HepG2 (cell line): Measurements from ENCODE around the gene CD83. TPM values are rescaled to one million over a fixed set of nuclear protein-coding genes. Genes with fewer than 3 reads are reported as not detected.

ENCODE experiments used
- ATAC-seq: fragments of 200-7000 bp; cut with Tn5 transposase; 3 replicates; pipeline ENCODE4 v1.9.1; 2020; ENCODE audit warnings: mild to moderate bottlenecking, moderate library complexity
- BruUV-seq: library from RNA; stranded (reverse); fragments of 400-500 nt; replicated peaks from 2 replicates; lab custom pipeline; 2021; lab: Mats Ljungman, UMichigan
- CTCF ChIA-PET: fragments of 300-600 bp; formaldehyde crosslinking; extraction: SDS; loops from one replicate; lab custom pipeline; 2021; ENCODE audit warnings: low total read pairs, inconsistent platforms, low intra/inter-chr PET ratio; lab: Yijun Ruan, JAX
- POLR2A ChIA-PET: fragments of 350-600 bp; sonication (Branson Sonifier 250); formaldehyde crosslinking; loops from one replicate; lab custom pipeline; 2020; ENCODE audit warnings: antibody characterized with exemption, inconsistent platforms; lab: Yijun Ruan, JAX
- DNase-seq: peaks from one replicate; pipeline ENCODE4 v3.0.0-alpha.2; 2015; ENCODE audit warnings: low spot score
- FAIRE-seq: peaks from 3 replicates; lab custom pipeline; 2011; peaks lifted over from hg19 to GRCh38; lab: Jason Lieb, UNC
- H2AFZ ChIP-seq: one replicate; pipeline ENCODE4 v1.6.1; 2011; ENCODE audit warnings: low read length, inconsistent platforms
- H3K27ac ChIP-seq: fragments of 300-600 bp; 3 replicates; pipeline ENCODE4 v1.8.0; 2011; ENCODE audit warnings: mixed run types, mild to moderate bottlenecking, mixed read lengths, low read length, inconsistent platforms; ENCODE audit not compliant: insufficient read depth; ENCODE audit errors: extremely low read length
- H3K27me3 ChIP-seq, 2 experiments: fragments of 200-600 bp in 1 of 2; 2 replicates in 1 of 2; 3 replicates in 1 of 2; pipeline versions ENCODE4 v1.6.0 to v1.8.0; 2011; ENCODE audit warnings: low read length in 2 of 2, mild to moderate bottlenecking in 2 of 2, moderate library complexity in 2 of 2, inconsistent platforms in 1 of 2; ENCODE audit not compliant: insufficient read depth in 2 of 2, control insufficient read depth in 1 of 2
- H3K36me3 ChIP-seq, 2 experiments: fragments of 200-600 bp in 1 of 2; replicated peaks in 1 of 2; 2 replicates in 1 of 2; 3 replicates in 1 of 2; pipeline versions ENCODE4 v1.5.1 to v1.8.0; 2011; ENCODE audit warnings: low read length in 2 of 2, inconsistent platforms in 1 of 2; ENCODE audit not compliant: insufficient read depth in 2 of 2, control insufficient read depth in 1 of 2
- H3K4me1 ChIP-seq: 2 replicates; pipeline ENCODE4 v1.5.1; 2012; ENCODE audit warnings: low read length, inconsistent platforms; ENCODE audit not compliant: insufficient read depth
- H3K4me2 ChIP-seq: 2 replicates; pipeline ENCODE4 v1.6.0; 2011; ENCODE audit warnings: low read depth, low read length, inconsistent platforms
- H3K4me3 ChIP-seq, 3 experiments: fragments of 200-600 bp in 1 of 3; sonication (generic), shearing (Covaris generic) in 1 of 3; replicated peaks in 1 of 3; 2 replicates each; pipeline ENCODE4 v1.5.1; 2011 to 2016; ENCODE audit warnings: low read length in 3 of 3, inconsistent platforms in 2 of 3, low read depth in 2 of 3, mild to moderate bottlenecking in 2 of 3, control low read depth in 1 of 3, mixed read lengths in 1 of 3; ENCODE audit not compliant: insufficient read depth in 1 of 3
- H3K79me2 ChIP-seq: one replicate; pipeline ENCODE4 v1.6.1; 2011; ENCODE audit warnings: low read length, inconsistent platforms; ENCODE audit not compliant: insufficient read depth
- H3K9ac ChIP-seq: 2 replicates; pipeline ENCODE4 v1.6.0; 2011; ENCODE audit warnings: mild to moderate bottlenecking, low read depth, low read length, inconsistent platforms; ENCODE audit not compliant: insufficient read depth
- H3K9me3 ChIP-seq: 2 replicates; pipeline ENCODE4 v1.5.1; 2012; ENCODE audit warnings: mild to moderate bottlenecking, low read length
- H4K20me1 ChIP-seq: 2 replicates; pipeline ENCODE4 v1.6.0; 2011; ENCODE audit warnings: inconsistent platforms, mild to moderate bottlenecking, low read length, moderate library complexity; ENCODE audit not compliant: insufficient read depth
- AGO2 ChIP-seq: fragments of 200-400 bp; formaldehyde crosslinking; optimal IDR thresholded peaks from 2 replicates; pipeline ENCODE3; 2017; ENCODE audit warnings: mild to moderate bottlenecking, low read depth, low read length, moderate library complexity
- ARNT2 ChIP-seq: sonication (generic); formaldehyde crosslinking; IDR thresholded peaks from 2 replicates; pipeline ENCODE4 v1.8.0; 2022; ENCODE audit warnings: mild to moderate bottlenecking, low read depth, missing genetic modification reagents, moderate library complexity
- BHLHE40 ChIP-seq: IDR thresholded peaks from 2 replicates; pipeline ENCODE4 v1.6.1; 2011; ENCODE audit warnings: low read length, improper control_type of control experiment
- CEBPG ChIP-seq: IDR thresholded peaks from 2 replicates; pipeline ENCODE4 v1.6.1; 2016
- FOXC1 ChIP-seq: sonication (generic); formaldehyde crosslinking; IDR thresholded peaks from 2 replicates; pipeline ENCODE4 v1.8.0; 2022; ENCODE audit warnings: mild to moderate bottlenecking, missing genetic modification reagents, borderline replicate concordance
- HMGXB4 ChIP-seq, 2 experiments: sonication (generic) in 1 of 2; formaldehyde crosslinking in 1 of 2; IDR thresholded peaks; 2 replicates each; pipeline versions ENCODE4 v1.4.0 to v1.6.1; 2018 to 2020; ENCODE audit warnings: missing genetic modification reagents in 2 of 2, borderline replicate concordance in 1 of 2, low read depth in 1 of 2, mild to moderate bottlenecking in 1 of 2, missing biosample characterization in 1 of 2
- HNF4A ChIP-seq: sonication (generic); formaldehyde crosslinking; IDR thresholded peaks from 2 replicates; pipeline ENCODE4 v1.4.0; 2020; ENCODE audit warnings: missing genetic modification reagents
- MIER2 ChIP-seq: IDR thresholded peaks from 2 replicates; pipeline ENCODE4 v1.6.1; 2016; ENCODE audit warnings: missing biosample characterization, missing genetic modification reagents
- MTA1 ChIP-seq: sonication (generic); formaldehyde crosslinking; IDR thresholded peaks from 2 replicates; pipeline ENCODE4 v1.4.0; 2020; ENCODE audit warnings: missing genetic modification reagents, mild to moderate bottlenecking, borderline replicate concordance
- NR0B2 ChIP-seq: sonication (generic); formaldehyde crosslinking; IDR thresholded peaks from 2 replicates; pipeline ENCODE4 v1.4.0; 2020; ENCODE audit warnings: mild to moderate bottlenecking, missing genetic modification reagents
- SALL1 ChIP-seq: sonication (generic); formaldehyde crosslinking; IDR thresholded peaks from 2 replicates; pipeline ENCODE4 v1.8.0; 2022; ENCODE audit warnings: mild to moderate bottlenecking, missing genetic modification reagents
- SMC3 ChIP-seq: IDR thresholded peaks from 2 replicates; pipeline ENCODE4 v1.6.1; 2011; ENCODE audit warnings: low read length, improper control_type of control experiment
- STAG1 ChIP-seq: sonication (generic); formaldehyde crosslinking; IDR thresholded peaks from 2 replicates; pipeline ENCODE4 v1.4.0; 2020; ENCODE audit warnings: missing genetic modification reagents
- STAT6 ChIP-seq: sonication (generic); formaldehyde crosslinking; IDR thresholded peaks from 2 replicates; pipeline ENCODE4 v1.4.0; 2020; ENCODE audit warnings: missing genetic modification reagents, mild to moderate bottlenecking, borderline replicate concordance
- TEAD3 ChIP-seq: optimal IDR thresholded peaks from 2 replicates; pipeline ENCODE3; 2016; ENCODE audit warnings: borderline replicate concordance
- ZFX ChIP-seq: sonication (generic); formaldehyde crosslinking; IDR thresholded peaks from 2 replicates; pipeline ENCODE4 v1.4.0; 2020; ENCODE audit warnings: mild to moderate bottlenecking, low read depth, missing genetic modification reagents, moderate library complexity
- ZMYM3 ChIP-seq: sonication (generic); formaldehyde crosslinking; IDR thresholded peaks from 2 replicates; pipeline ENCODE4 v1.5.1; 2020; ENCODE audit warnings: mild to moderate bottlenecking, missing genetic modification reagents
- ZNF337 ChIP-seq: sonication (generic); formaldehyde crosslinking; IDR thresholded peaks from 2 replicates; pipeline ENCODE4 v1.5.1; 2020; ENCODE audit warnings: missing genetic modification reagents, low read depth, mild to moderate bottlenecking, borderline replicate concordance
- ZNF766 ChIP-seq: sonication (generic); formaldehyde crosslinking; IDR thresholded peaks from 2 replicates; pipeline ENCODE4 v1.5.0; 2020; ENCODE audit warnings: missing genetic modification reagents, borderline replicate concordance
- WGBS: methylation state at CpG from one replicate; pipeline ENCODE4 v1.1.6; 2017; ENCODE audit warnings: low lambda C conversion rate; 5-methylcytosine and 5-hydroxymethylcytosine counted together
- in situ Hi-C: cut with HindIII; loops from 2 replicates; pipeline ENCODE4 v1.10.0; 2017; ENCODE audit warnings: low pct_unique_long_range_greater_than_20kb; ENCODE audit not compliant: extremely low pct_ligation_motif_present
- intact Hi-C: fragments of 100-400 bp; cut with micrococcal nuclease; formaldehyde crosslinking; loops from one replicate; pipeline ENCODE4 v1.10.0; 2022; ENCODE audit not compliant: unreplicated experiment
- polyA plus RNA-seq, 8 experiments: library from polyadenylated mRNA; depleted of rRNA in 3 of 8; stranded (reverse) in 7 of 8; unstranded in 1 of 8; fragments of >200 nt; fragmentation: Illumina TruSeq in 4 of 8; extraction: Trizol in 4 of 8; gene quantifications; 2 replicates each; pipeline versions ENCODE4 v1.2.1 to v1.2.3, GENCODE V29; 2011 to 2016; ENCODE audit warnings: low read depth in 4 of 8, missing spikeins in 1 of 8, mixed read lengths in 1 of 8; ENCODE audit not compliant: insufficient read depth in 1 of 8
- total RNA-seq, 5 experiments: library from RNA; depleted of rRNA; stranded (reverse); fragments of >200 nt; fragmentation: Illumina TruSeq; extraction: Trizol; gene quantifications; 2 replicates each; pipeline ENCODE4 v1.2.3, GENCODE V29; 2016; ENCODE audit warnings: low read depth in 1 of 5
- TF ChIP-seq, protein P1 (sequence below): IDR thresholded peaks from 2 replicates; pipeline ENCODE4 v1.6.1; 2016; ENCODE audit warnings: low read depth, borderline replicate concordance

The CD83 gene
- total and polyA plus RNA-seq, 2 of the 13 experiments (the other 11 are each of a cell fraction or from before 2014, with no cell fraction given), result 0.46 to 2.3 TPM

GRCh38 chr6:14144678-14145113, 27.1 kb downstream of the CD83 start:
- CTCF ChIA-PET, result interaction anchor here (1.4 to 3.0 kb wide), 3 partner anchors 15 to 349 kb away, joined by 7 to 31 read pairs (median 29); no protein-coding TSS in a partner anchor
- peaks cover 2 to 24% of the 10 kb centered on the region in 2 experiments; a peak in 3 of 5 replicates for H3K27me3 ChIP-seq
- H3K4me3 ChIP-seq, result no peak overlapping the region
- no peaks in the 10 kb centered on the region for H3K4me1 ChIP-seq
- POLR2A ChIA-PET, result no interaction called here
- ATAC-seq (peak; percentile 98), DNase-seq (peak; percentile 72), FAIRE-seq (peak; percentile 90)
- in situ Hi-C loops, result loop anchor here (5.0 kb wide), 1 partner anchor 237 kb away; no protein-coding TSS in a partner anchor
- no TSS peak for BruUV-seq
- H3K27ac ChIP-seq, result no peak overlapping the region
- 10% methylated on average over 8 of the region's 8 CpGs for WGBS
- intact Hi-C loops, result loop anchor here (1.0 kb wide), 1 partner anchor 15 kb away; no protein-coding TSS in a partner anchor
- no peak overlapping the region for H2AFZ ChIP-seq
- H3K9me3 ChIP-seq, result no peaks in the 10 kb centered on the region
- H3K9ac ChIP-seq, result no peak overlapping the region
- no peak overlapping the region for H3K4me2 ChIP-seq
- H4K20me1 ChIP-seq, result no peaks in the 10 kb centered on the region
- no peaks in the 10 kb centered on the region for H3K79me2 ChIP-seq
- H3K36me3 ChIP-seq, result no peaks in the 10 kb centered on the region
- TF ChIP-seq MIER2 (CRISPR knock-in tag) (peak; percentile 61; the same call in 1 of the 2 replicates), AGO2 (no peak), STAT6 (CRISPR knock-in tag) (no peak), MTA1 (CRISPR knock-in tag) (0 out of 2 replicates have a peak, but pooled peaks have one; percentile 26), NR0B2 (CRISPR knock-in tag) (no peak), STAG1 (CRISPR knock-in tag) (peak; percentile 84), ZMYM3 (CRISPR knock-in tag) (0 out of 2 replicates have a peak, but pooled peaks have one; percentile 47), ARNT2 (CRISPR knock-in tag) (peak; percentile 62; the same call in 1 of the 2 replicates), FOXC1 (CRISPR knock-in tag) (0 out of 2 replicates have a peak, but pooled peaks have one; percentile 45), TEAD3 (CRISPR knock-in tag) (peak; percentile 30), BHLHE40 (0 out of 2 replicates have a peak, but pooled peaks have one; percentile 14), SMC3 (peak; percentile 84), ZFX (CRISPR knock-in tag) (peak; percentile 51; the same call in 1 of the 2 replicates), HMGXB4 (CRISPR knock-in tag; IDR thresholded peaks at IDR 0.05; ENCODE audit: borderline replicate concordance in 1 of 2, low read depth in 1 of 2) (peak; percentile 45 to 68; a peak in 2 of 4 replicates), CEBPG (CRISPR knock-in tag) (0 out of 2 replicates have a peak, but pooled peaks have one; percentile 39), SALL1 (peak; percentile 71), HNF4A (CRISPR knock-in tag) (0 out of 2 replicates have a peak, but pooled peaks have one; percentile 16), ZNF337 (CRISPR knock-in tag) (no peak), ZNF766 (no peak)
- TF ChIP-seq, protein P1, sequence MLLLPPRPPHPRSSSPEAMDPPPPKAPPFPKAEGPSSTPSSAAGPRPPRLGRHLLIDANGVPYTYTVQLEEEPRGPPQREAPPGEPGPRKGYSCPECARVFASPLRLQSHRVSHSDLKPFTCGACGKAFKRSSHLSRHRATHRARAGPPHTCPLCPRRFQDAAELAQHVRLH (CRISPR knock-in tag), result peak; percentile 52; the same call in 1 of the 2 replicates
